HL-60 (cell line): ENCODE measurements around the gene DCPS.
"Not testable (repeated sequence)": the region's sequence is repeated elsewhere in the genome, so short reads cannot be mapped to it uniquely, and the experiment has no call there.

Experiments used
- DNase-seq, 2 experiments: peaks; one replicate each; pipeline ENCODE4 v3.0.0-alpha.2; 2010 to 2020; ENCODE audit warnings: low read depth in 1 of 2, low spot score in 1 of 2
- H3K27ac ChIP-seq: fragments of 250-450 bp; sonication (Bioruptor Pico); replicated peaks from 2 replicates; pipeline ENCODE4 v1.5.1; 2020; ENCODE audit warnings: mild to moderate bottlenecking, moderate library complexity
- H3K27me3 ChIP-seq: fragments of 250-450 bp; sonication (Bioruptor Pico); 2 replicates; pipeline ENCODE4 v1.5.1; 2021; ENCODE audit warnings: mild to moderate bottlenecking, moderate library complexity; ENCODE audit not compliant: insufficient read depth, poor library complexity, severe bottlenecking
- H3K4me3 ChIP-seq: replicated peaks from 2 replicates; pipeline ENCODE4 v1.5.1; 2011; ENCODE audit warnings: mild to moderate bottlenecking, control low read depth, low read length; ENCODE audit not compliant: insufficient read depth
- CTCF ChIP-seq: IDR thresholded peaks from one replicate; pipeline ENCODE4 v1.5.1; 2011; ENCODE audit warnings: low read length, control low read depth, inconsistent platforms; ENCODE audit not compliant: insufficient read depth
- GABPA ChIP-seq: IDR thresholded peaks from 2 replicates; pipeline ENCODE4 v1.6.1; 2012; ENCODE audit warnings: low read depth
- POLR2AphosphoS5 ChIP-seq: IDR thresholded peaks from 2 replicates; pipeline ENCODE4 v1.6.1; 2012; ENCODE audit warnings: low read depth
- REST ChIP-seq: IDR thresholded peaks from 2 replicates; pipeline ENCODE4 v1.6.1; 2012; ENCODE audit warnings: low read depth; ENCODE audit not compliant: insufficient replicate concordance
- SPI1 ChIP-seq: IDR thresholded peaks from 2 replicates; pipeline ENCODE4 v1.6.1; 2012; ENCODE audit warnings: low read depth, mild to moderate bottlenecking, borderline replicate concordance

DCPS gene

GRCh38 chr11:126378763-126379162, 74.9 kb downstream of the DCPS start:
- H3K27ac ChIP-seq, result no peak overlapping the region
- no peak for DNase-seq
- no peaks in the 10 kb centered on the region for H3K27me3 ChIP-seq
- no peak overlapping the region for H3K4me3 ChIP-seq
- no peak for TF ChIP-seq POLR2AphosphoS5
- no peak for TF ChIP-seq REST
- TF ChIP-seq CTCF, result no peak
- no peak for TF ChIP-seq GABPA
- no peak for TF ChIP-seq SPI1

- H3K4me3 ChIP-seq, result no peak overlapping the region
- DNase-seq, result no peak
- no peaks in the 10 kb centered on the region for H3K27me3 ChIP-seq
- no peak overlapping the region for H3K27ac ChIP-seq
- TF ChIP-seq GABPA (no peak), SPI1 (no peak), CTCF (no peak), POLR2AphosphoS5 (no peak), REST (no peak)
These were observed 77.0 kb downstream of the DCPS start for GRCh38 chr11:126380909-126381308.

GRCh38 chr11:126381960-126382359, 78.1 kb downstream of the DCPS start:
- DNase-seq, H3K27me3 ChIP-seq, H3K27ac ChIP-seq, H3K4me3 ChIP-seq: not testable (repeated sequence)

- not testable (repeated sequence) for DNase-seq, H3K4me3 ChIP-seq, H3K27me3 ChIP-seq, H3K27ac ChIP-seq
These were observed 78.8 kb downstream of the DCPS start for GRCh38 chr11:126382641-126383040.

GRCh38 chr11:126383339-126384335, 79.8 kb downstream of the DCPS start:
- Histone ChIP-seq H3K27me3 (no peaks in the 10 kb centered on the region), H3K27ac (no peak overlapping the region), H3K4me3 (no peak overlapping the region)
- TF ChIP-seq GABPA, result no peak
- no peak for TF ChIP-seq CTCF
- TF ChIP-seq SPI1, result no peak
- TF ChIP-seq REST, result no peak
- no peak for TF ChIP-seq POLR2AphosphoS5
- no peak for DNase-seq
